ENCODE data around the gene WWC2.

The WWC2 gene

GRCh38 chr4:183303301-183303700 lies 204.2 kb downstream of the WWC2 start:
- no peak for DNase-seq
- H3K27me3 Mint-ChIP-seq (ENCODE audit: low read depth, poor library complexity): no peaks in the 10 kb centered on the region
- peaks cover 75% of the 10 kb centered on the region for H3K36me3 Mint-ChIP-seq (ENCODE audit: low read depth)
- H3K4me1 Mint-ChIP-seq: peaks cover 8% of the 10 kb centered on the region
- H3K27ac Mint-ChIP-seq: no peak overlapping the region
- H3K4me3 Mint-ChIP-seq: no peak overlapping the region
- no peak for TF ChIP-seq CTCF (IDR thresholded peaks at IDR 0.05)
- H3K9me3 Mint-ChIP-seq: no peaks in the 10 kb centered on the region

GRCh38 chr4:183304067-183304466 lies 205.0 kb downstream of the WWC2 start:
- no peaks in the 10 kb centered on the region for H3K9me3 Mint-ChIP-seq
- no peak for TF ChIP-seq CTCF (IDR thresholded peaks at IDR 0.05)
- peaks cover 8% of the 10 kb centered on the region for H3K4me1 Mint-ChIP-seq

GRCh38 chr4:183304538-183304937 lies 205.5 kb downstream of the WWC2 start:
- Mint-ChIP-seq H3K36me3 (ENCODE audit: low read depth) (peaks cover 79% of the 10 kb centered on the region), H3K4me1 (peaks cover 5% of the 10 kb centered on the region), H3K27ac (peak overlapping the region; percentile 46), H3K27me3 (ENCODE audit: low read depth, poor library complexity) (no peaks in the 10 kb centered on the region), H3K4me3 (no peak overlapping the region), H3K9me3 (no peaks in the 10 kb centered on the region)
- no peak for TF ChIP-seq CTCF (IDR thresholded peaks at IDR 0.05)
- no peak for DNase-seq

More at GRCh38 chr4:183304067-183304466, 205.0 kb downstream of the WWC2 start:
- peaks cover 78% of the 10 kb centered on the region for H3K36me3 Mint-ChIP-seq (ENCODE audit: low read depth)
- H3K4me3 Mint-ChIP-seq: no peak overlapping the region
- H3K27ac Mint-ChIP-seq: peak overlapping the region; percentile 21
- no peak for DNase-seq
- no peaks in the 10 kb centered on the region for H3K27me3 Mint-ChIP-seq (ENCODE audit: low read depth, poor library complexity)

GRCh38 chr4:183306811-183307210 lies 207.8 kb downstream of the WWC2 start:
- no peak for DNase-seq
- H3K27ac Mint-ChIP-seq: no peak overlapping the region
- no peak for TF ChIP-seq CTCF (IDR thresholded peaks at IDR 0.05)
- peaks cover 82% of the 10 kb centered on the region for H3K36me3 Mint-ChIP-seq (ENCODE audit: low read depth)
- H3K4me1 Mint-ChIP-seq: no peaks in the 10 kb centered on the region
- no peaks in the 10 kb centered on the region for H3K27me3 Mint-ChIP-seq (ENCODE audit: low read depth, poor library complexity)
- H3K9me3 Mint-ChIP-seq: no peaks in the 10 kb centered on the region
- no peak overlapping the region for H3K4me3 Mint-ChIP-seq

GRCh38 chr4:183312841-183313240 lies 213.8 kb downstream of the WWC2 start:
- no peak for DNase-seq
- no peak overlapping the region for H3K27ac Mint-ChIP-seq
- H3K27me3 Mint-ChIP-seq (ENCODE audit: low read depth, poor library complexity): no peaks in the 10 kb centered on the region

More at GRCh38 chr4:183312841-183313240, 213.8 kb downstream of the WWC2 start:
- Mint-ChIP-seq H3K36me3 (ENCODE audit: low read depth) (peaks cover 66% of the 10 kb centered on the region), H3K4me3 (no peak overlapping the region), H3K9me3 (no peaks in the 10 kb centered on the region), H3K4me1 (no peaks in the 10 kb centered on the region)
- TF ChIP-seq CTCF (IDR thresholded peaks at IDR 0.05): no peak

Measured in nephron progenitor cell (in vitro differentiated cells).